Fibroblast of gingiva (primary cell): ENCODE results near the gene MAP3K9.
"Not testable (repeated sequence)": the region's sequence is repeated elsewhere in the genome, so short reads cannot be mapped to it uniquely, and the experiment has no call there.

Experiments
- DNase-seq: peaks from one replicate; pipeline ENCODE4 v3.0.0-alpha.2; 2011; ENCODE audit warnings: low read depth

The MAP3K9 gene

GRCh38 chr14:70724110-70724509, 85.2 kb downstream of the MAP3K9 start:
- no peak for DNase-seq

DNA sequence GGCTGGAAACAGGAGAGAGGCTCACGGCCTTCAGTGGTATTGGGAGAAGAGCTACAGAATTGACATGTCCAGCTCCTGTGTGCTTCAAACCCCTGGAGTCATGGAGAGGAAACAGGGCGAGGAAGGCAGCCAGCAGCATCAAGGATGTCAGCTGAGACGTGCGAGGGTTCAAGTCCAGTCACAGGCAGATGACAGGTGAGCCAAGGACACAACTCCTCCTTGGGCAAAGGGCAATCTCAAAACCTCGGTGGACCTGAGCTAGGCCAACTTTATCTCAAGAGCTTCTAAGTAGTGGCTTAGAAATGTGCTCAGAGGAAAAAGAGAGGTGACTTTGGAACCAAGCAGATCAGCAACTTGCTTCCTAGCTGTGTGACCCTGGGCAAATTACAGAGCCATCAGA, 86.0 kb downstream of the MAP3K9 start:
- no peak for DNase-seq

- no peak for DNase-seq
These were observed 86.9 kb downstream of the MAP3K9 start for GRCh38 chr14:70722418-70722817.

DNA sequence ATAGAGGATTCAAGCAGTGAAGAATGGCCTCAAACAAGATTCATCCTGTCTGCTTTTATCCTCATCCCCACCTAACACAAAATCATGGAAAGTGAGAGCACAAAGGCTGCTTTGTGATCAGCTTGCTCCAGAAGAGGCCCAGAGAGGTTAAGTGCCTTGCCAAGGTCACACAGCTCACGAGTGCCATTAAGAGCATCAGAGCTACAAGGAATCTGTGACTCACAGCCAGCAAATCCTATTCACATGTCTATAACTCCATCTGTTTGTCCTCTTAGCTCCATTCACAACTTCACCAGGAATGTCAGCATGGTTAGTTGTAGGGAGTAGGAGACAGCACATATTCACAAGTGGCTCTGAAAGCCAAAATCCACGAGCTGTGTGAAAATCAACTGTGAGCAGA, 87.8 kb downstream of the MAP3K9 start:
- DNase-seq = no peak

- DNase-seq = no peak
These were observed 90.8 kb downstream of the MAP3K9 start for GRCh38 chr14:70718383-70719118.

- no peak for DNase-seq
These were observed 92.4 kb downstream of the MAP3K9 start for GRCh38 chr14:70716958-70717357.

DNA sequence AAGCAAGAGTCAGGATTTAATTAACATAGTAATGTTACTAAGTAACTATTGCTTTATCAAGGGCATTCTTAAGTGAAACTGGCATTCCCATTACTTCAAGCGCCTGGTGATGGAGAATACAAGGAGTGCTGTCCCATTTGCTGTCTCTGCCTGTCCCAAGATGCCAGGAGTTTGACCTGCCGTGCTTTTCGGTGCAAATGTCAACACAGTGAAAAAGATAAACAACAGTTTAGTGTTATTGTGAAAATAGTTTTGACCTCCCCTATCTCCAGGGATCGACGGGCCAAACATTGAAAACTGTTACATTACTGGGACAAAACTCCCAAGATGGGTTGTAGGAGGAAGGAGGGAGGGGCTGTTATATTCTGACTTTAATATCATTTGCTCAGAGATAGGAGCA, 92.8 kb downstream of the MAP3K9 start:
- no peak for DNase-seq

DNA sequence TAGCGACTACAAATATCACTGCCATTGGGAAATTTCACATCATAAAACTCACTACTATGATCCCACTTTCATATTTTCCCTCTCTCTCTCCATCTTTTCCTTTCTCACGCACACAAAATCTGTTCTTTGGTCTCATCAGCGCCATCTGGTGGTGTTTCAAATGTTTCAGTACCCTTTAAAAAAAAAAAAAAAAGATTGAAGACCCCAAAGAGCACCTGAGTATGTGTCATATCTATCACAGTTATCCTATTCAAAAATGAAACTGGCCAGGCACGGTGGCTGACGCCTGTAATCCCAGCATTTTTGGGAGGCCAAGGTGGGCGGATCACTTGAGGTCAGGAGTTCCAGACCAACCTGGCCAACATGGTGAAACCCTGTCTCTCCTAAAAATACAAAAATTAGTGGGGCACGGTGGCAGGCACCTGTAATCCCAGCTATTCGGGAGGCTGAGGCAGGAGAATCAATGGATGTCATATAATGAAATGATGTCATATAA, 95.2 kb downstream of the MAP3K9 start:
- DNase-seq = peak; percentile 32

- DNase-seq = no peak
These were observed 95.8 kb downstream of the MAP3K9 start for GRCh38 chr14:70713511-70713916.

GRCh38 chr14:70713096-70713495, 96.2 kb downstream of the MAP3K9 start:
- no peak for DNase-seq

DNA sequence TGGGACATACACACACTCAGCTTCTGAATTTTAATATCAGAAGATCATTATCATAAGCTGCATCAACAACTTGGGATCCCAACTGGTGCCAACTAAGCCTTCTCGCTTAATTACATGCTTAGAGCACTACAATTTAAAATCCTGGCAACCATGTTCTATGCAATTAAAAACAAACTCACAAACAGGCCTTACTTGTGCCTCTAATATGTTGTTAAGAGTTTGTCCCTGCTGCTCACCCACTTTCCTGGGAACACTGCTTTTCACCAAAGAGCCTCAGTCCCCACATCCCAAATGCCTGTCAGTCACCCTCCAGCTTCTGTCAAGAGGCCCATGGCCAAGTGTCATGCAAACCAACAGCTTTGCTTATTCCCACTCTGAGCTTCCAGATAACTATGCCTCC, 97.9 kb downstream of the MAP3K9 start:
- no peak for DNase-seq

- DNase-seq = no peak
These were observed 99.5 kb downstream of the MAP3K9 start for GRCh38 chr14:70709726-70710382.

DNA sequence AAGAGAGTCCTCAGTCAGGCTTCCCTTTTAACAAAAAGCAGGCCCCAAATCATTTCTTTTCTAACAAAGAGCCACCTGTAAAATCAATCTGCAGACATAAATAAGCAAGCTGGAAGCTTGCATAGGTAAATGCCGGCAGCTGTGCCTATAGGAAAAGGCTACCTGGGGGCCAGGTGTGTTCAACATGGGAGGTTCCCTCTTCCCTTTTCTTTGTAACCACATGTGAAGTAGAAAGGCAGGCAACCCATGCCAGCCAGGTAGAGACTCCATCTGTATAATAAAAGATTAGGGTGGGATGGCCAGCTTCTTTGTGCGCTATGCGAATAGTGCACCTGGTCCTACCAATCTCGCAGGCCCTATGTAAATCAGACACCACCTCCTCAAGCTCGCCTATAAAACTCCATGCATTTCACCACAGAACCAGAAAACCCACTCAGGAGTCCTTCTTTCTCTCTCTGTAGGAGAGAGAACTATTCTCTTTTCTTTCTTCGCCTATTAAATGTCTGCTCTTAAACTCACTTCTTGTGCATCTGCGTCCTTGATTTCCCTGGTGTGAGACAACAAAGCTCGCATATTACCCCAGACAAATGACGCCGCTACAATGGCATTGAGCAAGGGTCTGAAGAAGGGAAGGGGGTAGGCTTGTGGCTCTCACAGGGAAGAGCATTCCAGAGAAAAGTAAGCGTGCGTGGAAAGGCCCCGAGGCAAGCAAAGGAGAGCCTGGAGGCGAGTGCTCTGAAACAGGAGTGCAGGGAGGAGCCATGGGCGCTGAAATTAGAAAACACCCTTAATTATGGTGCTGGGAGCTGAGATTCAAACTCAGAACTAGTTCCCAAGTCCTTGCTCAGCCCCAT, 100.4 kb downstream of the MAP3K9 start:
- no peak for DNase-seq

GRCh38 chr14:70707138-70708038, 101.9 kb downstream of the MAP3K9 start:
- no peak for DNase-seq

DNA sequence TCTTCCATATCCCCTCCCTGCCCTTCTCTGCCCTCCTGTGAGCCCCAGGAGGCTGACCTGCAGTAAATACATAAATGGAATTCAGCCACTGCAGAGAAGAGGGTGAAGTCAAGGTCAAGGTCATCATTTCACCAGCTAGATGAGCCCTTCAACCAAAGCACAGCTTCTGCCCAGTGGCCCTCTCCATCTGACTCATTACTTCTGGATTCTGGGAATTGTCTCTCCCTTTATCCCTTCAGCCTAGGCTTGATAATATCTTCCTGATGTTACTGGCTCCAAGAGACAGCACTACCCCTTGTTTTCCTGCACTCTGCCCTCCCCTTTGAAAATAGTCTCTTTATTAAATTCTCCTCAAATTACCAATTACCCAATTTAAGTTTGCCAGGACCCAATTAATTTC, 103.1 kb downstream of the MAP3K9 start:
- DNase-seq = no peak

DNA sequence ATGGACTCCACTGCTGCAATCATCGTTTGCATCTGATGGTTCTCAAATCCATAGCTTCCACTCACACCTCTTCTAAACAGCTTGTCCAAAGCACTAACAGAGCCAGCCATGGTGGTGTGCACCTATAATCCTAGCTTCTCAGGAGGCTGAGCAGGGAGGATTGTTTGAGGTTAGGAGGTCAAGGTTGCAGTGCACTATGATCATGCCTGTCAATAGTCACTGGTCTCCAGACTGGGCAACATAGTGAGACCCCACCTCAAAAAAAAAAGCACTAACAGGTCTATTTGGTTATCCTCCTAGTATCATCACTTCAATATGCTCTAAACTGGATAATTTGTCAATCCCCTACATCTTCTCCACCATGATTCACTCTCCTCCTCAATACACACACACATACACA, 104.4 kb downstream of the MAP3K9 start:
- DNase-seq = no peak

GRCh38 chr14:70703621-70704168, 105.6 kb downstream of the MAP3K9 start:
- not testable (repeated sequence) for DNase-seq

DNA sequence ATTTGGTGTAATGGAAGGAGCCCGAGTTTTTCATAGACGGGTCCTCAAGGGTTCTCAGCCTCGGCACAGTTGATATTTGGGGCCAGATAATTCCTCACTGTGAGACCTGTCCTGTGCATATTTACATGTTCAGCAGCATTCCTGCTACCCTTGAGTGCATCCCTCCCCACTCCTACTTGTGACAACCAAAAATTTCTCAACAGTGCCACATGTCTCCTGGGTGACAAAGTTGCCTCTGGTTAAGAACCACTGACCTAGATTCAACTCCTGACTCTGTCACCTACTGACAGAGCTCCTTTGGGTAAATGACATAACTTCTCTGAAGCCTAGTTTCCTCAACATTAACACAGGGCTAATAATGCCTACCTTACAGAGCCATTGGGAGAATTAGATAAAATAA, 107.2 kb downstream of the MAP3K9 start:
- no peak for DNase-seq

GRCh38 chr14:70701610-70702009, 107.7 kb downstream of the MAP3K9 start:
- DNase-seq = no peak

- DNase-seq = no peak
These were observed 108.2 kb downstream of the MAP3K9 start for GRCh38 chr14:70700955-70701585.

GRCh38 chr14:70699646-70700045, 109.7 kb downstream of the MAP3K9 start:
- DNase-seq = no peak
